HFF-Myc (cell line): ENCODE measurements around the gene MIA2.
"Not testable (repeated sequence)": the region's sequence is repeated elsewhere in the genome, so short reads cannot be mapped to it uniquely, and the experiment has no call there.

Experiments
- DNase-seq: peaks from one replicate; pipeline ENCODE4 v3.0.0-alpha.2; 2011; ENCODE audit warnings: low read depth; ENCODE audit errors: extremely low read depth
- H3K4me3 ChIP-seq: replicated peaks from 2 replicates; pipeline ENCODE4 v1.5.1; 2011; ENCODE audit warnings: low read depth, mild to moderate bottlenecking, control low read depth, low read length
- TF ChIP-seq, protein P1 (sequence below): IDR thresholded peaks from 2 replicates; pipeline ENCODE4 v1.5.1; 2012; ENCODE audit warnings: mild to moderate bottlenecking, low read depth, low read length, control low read depth; ENCODE audit errors: missing control alignments

Gene MIA2

DNA sequence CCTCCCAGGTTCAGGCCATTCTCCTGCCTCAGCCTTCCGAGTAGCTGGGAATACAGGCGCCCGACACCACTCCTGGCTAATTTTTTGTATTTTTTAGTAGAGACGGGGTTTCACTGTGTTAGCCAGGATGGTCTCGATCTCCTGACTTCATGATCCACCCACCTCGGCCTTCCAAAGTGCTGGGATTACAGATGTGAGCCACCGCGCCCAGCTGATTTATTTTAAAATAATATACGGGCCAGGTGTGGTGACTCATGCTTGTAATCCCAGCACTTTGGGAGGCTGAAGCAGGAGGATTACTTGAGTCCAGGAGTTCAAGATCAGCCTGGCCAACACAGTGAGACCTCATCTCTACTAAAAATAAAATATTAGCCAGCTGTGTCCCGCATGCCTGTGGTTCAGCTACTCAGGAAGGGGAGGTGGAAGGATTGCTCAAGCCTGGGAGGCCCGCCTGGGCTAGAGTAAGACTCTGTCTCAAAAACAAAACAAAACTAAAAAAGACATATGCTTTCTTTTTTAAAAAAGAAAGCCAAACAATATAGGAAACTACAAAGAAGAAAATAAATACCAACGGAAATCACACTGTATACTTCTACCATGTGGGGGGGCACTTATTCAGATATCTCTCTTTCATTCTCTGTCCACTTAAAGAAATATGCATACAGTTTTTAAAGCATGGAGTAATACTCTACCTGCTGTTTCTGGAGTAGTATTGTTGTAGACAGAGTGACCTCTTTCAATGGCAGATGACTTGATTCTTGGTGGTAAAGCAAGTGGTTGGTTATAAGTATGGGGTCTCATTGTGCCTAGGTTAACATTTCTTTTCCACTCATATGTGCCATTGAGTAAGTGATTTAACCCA is 930 bp upstream of the MIA2 start:
- no peak overlapping the region for H3K4me3 ChIP-seq
- DNase-seq, result peak; percentile 33
- TF ChIP-seq, protein P1, sequence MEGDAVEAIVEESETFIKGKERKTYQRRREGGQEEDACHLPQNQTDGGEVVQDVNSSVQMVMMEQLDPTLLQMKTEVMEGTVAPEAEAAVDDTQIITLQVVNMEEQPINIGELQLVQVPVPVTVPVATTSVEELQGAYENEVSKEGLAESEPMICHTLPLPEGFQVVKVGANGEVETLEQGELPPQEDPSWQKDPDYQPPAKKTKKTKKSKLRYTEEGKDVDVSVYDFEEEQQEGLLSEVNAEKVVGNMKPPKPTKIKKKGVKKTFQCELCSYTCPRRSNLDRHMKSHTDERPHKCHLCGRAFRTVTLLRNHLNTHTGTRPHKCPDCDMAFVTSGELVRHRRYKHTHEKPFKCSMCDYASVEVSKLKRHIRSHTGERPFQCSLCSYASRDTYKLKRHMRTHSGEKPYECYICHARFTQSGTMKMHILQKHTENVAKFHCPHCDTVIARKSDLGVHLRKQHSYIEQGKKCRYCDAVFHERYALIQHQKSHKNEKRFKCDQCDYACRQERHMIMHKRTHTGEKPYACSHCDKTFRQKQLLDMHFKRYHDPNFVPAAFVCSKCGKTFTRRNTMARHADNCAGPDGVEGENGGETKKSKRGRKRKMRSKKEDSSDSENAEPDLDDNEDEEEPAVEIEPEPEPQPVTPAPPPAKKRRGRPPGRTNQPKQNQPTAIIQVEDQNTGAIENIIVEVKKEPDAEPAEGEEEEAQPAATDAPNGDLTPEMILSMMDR, result no peak

DNA sequence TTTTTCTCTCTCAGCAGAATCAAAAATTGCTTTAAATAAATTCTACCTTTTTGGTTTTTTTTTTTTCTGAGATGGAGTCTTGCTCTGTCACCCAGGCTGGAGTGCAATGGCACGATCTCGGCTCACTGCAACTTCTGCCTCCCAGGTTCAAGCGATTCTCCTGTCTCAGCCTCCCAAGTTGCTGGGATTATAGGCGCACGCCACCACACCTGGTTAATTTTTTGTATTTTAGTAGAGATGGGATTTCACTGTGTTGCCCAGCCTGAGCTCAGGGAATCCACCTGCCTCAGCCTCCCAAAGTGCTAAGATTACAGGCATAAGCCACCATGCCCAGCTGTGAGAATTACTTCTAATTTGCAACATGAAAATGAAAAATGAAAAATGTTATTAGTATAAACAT is 1.3 kb downstream of the MIA2 start:
- not testable (repeated sequence) for DNase-seq, H3K4me3 ChIP-seq

DNA sequence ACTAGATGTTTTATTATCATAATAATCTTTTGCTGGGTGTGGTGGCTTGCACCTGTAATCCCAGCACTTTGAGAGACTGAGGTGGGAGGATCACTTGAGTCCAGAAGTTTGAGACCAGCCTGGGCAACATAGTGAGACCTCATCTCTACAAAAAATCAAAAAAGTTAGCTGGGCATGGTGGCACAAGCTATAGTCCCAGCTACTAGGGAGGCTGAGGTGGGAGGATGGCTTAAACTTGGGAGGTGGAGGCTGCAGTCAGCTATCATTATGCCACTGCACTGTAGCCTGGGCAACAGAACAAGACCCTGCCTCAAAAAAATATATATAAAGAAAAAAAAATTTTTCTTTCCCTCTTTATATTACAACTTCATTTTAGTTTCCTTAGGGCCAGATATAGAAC is 1.8 kb downstream of the MIA2 start:
- not testable (repeated sequence) for DNase-seq

DNA sequence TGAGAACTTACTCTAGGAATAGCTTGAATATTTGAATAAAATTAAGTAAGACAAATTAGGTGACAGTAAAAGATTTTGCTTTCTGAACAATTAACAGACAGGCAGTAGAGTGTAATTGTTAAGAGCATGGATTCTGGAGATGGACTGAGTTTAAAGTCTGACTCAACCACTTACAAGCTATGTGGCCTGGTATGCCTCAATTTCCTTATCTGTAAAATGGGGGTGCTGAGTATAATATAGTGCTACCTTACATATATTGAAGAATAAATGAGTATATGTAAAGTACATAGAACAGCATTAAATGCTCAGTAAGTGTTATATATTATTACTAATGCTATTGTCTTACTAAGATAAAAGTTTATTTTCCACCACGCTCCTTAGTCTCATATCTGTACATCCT is 7.1 kb downstream of the MIA2 start:
- TF ChIP-seq, protein P1, result no peak
- DNase-seq, result no peak

More for the DNA sequence above, 1.8 kb downstream of the MIA2 start:
- H3K4me3 ChIP-seq, result not testable (repeated sequence)

DNA sequence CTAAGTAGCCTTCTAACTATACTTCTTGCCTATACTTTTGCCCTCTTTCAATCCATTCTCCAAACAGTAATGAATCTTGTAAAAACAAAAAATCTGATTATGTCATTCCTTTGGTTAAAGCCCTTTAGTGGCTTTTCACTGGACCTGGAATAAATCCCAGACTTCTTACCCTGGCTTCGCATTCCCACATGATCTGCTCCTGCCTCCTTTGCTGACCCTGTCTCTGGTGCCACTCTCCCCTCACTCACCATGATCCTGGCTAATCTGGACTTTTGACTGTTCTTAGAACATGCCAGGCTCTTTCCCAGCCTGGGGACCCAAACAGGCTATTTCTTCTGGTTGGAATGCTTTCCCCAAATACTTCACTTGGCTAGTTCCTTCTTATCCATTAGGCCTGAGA is 7.9 kb downstream of the MIA2 start:
- no peak overlapping the region for H3K4me3 ChIP-seq
- TF ChIP-seq, protein P1, result no peak
- DNase-seq, result no peak

More for the DNA sequence above, 7.1 kb downstream of the MIA2 start:
- no peak overlapping the region for H3K4me3 ChIP-seq

DNA sequence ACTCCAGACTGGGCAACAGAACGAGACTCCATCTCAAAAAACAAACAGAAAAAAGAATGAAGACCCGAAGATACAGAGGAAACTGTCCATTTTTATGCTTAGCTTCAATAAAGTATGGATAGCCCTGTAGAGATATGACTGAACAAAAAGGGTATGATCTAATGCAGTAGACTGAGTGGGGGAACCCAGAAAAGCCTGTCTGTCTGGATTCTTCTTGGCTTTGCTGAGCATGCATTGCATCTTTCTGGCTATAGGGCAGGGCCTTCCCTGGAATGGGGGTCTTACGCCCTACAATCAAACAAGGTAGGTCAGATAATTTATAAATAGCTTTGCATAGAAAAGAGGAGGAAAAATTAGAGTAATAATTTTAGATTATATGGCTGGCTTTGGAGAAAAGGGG is 10.1 kb downstream of the MIA2 start:
- no peak for DNase-seq
- H3K4me3 ChIP-seq, result no peak overlapping the region
- TF ChIP-seq, protein P1, result no peak

DNA sequence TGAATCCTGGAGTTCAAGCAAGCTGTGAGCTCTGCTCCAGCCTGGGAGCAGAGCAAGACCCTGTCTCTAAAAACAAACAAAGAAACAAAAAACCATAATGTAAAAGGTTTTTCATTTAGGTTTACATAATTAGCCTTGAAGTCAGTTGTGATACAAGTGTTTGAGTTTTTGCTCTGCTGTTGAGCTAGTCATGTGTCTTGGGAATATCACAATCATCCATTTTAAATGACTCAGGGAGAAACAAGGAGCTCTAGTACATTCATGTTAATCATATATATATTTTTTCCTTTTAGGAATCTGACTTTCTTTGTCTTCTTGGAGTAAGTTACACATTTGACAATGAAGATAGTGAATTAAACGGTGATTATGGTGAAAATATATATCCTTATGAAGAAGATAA is 12.9 kb downstream of the MIA2 start:
- H3K4me3 ChIP-seq, result no peak overlapping the region
- no peak for DNase-seq
- TF ChIP-seq, protein P1, result no peak

DNA sequence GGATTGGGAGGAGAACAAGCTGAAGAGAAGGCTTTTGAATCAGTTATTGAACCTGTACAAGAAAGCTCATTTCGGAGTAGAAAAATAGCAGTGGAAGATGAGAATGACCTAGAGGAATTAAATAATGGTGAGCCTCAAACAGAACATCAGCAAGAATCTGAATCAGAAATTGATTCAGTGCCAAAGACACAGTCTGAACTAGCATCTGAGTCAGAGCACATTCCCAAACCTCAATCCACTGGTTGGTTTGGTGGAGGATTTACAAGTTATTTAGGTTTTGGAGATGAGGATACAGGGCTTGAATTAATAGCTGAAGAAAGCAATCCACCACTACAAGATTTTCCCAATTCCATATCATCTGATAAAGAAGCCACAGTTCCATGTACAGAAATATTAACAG is 13.5 kb downstream of the MIA2 start:
- DNase-seq, result no peak
- H3K4me3 ChIP-seq, result no peak overlapping the region
- TF ChIP-seq, protein P1, result no peak
